Caco-2 (cell line): ENCODE measurements around the gene NECTIN1. TPM values are rescaled to one million over a fixed set of nuclear protein-coding genes. Genes with fewer than 3 reads are reported as not detected.

ENCODE experiments used
- BruUV-seq: library from RNA; stranded (reverse); fragments of 400-500 nt; replicated peaks from 2 replicates; lab custom pipeline; 2021; lab: Mats Ljungman, UMichigan
- CTCF ChIA-PET: fragments of 300-600 bp; sonication (Branson Sonifier 250); formaldehyde crosslinking; loops from one replicate; lab custom pipeline; 2022; ENCODE audit warnings: antibody characterized with exemption; lab: Charles Lee
- POLR2A ChIA-PET: fragments of 300-600 bp; sonication (Branson Sonifier 250); formaldehyde crosslinking; loops from one replicate; lab custom pipeline; 2022; ENCODE audit warnings: antibody characterized with exemption; lab: Charles Lee
- DNase-seq, 2 experiments: peaks; one replicate each; pipeline versions ENCODE4 v3.0.0 to v3.0.0-alpha.2; 2020 to 2022
- H3K27me3 ChIP-seq: replicated peaks from 2 replicates; pipeline ENCODE4 v1.6.0; 2011; ENCODE audit warnings: low read length; ENCODE audit not compliant: control insufficient read depth, insufficient read depth
- H3K36me3 ChIP-seq: 2 replicates; pipeline ENCODE4 v1.5.1; 2011; ENCODE audit warnings: low read length; ENCODE audit not compliant: control insufficient read depth, insufficient read depth
- H3K4me1 ChIP-seq: fragments of 250-450 bp; sonication (Bioruptor Pico); 2 replicates; pipeline ENCODE4 v1.5.1; 2020; ENCODE audit warnings: mild to moderate bottlenecking
- H3K4me3 ChIP-seq: 2 replicates; pipeline ENCODE4 v1.5.1; 2011; ENCODE audit warnings: low read depth, mild to moderate bottlenecking, control low read depth, low read length
- H3K9me3 ChIP-seq: fragments of 250-450 bp; sonication (Bioruptor Pico); 2 replicates; pipeline ENCODE4 v1.5.1; 2020; ENCODE audit warnings: mild to moderate bottlenecking, moderate library complexity
- H3K27ac Mint-ChIP-seq: one replicate; pipeline ENCODE4 v1.8.0; 2022; ENCODE audit warnings: mixed read lengths; ENCODE audit not compliant: unreplicated experiment
- H3K27me3 Mint-ChIP-seq: one replicate; pipeline ENCODE4 v1.8.0; 2022; ENCODE audit warnings: mixed read lengths; ENCODE audit not compliant: insufficient read depth, unreplicated experiment
- H3K36me3 Mint-ChIP-seq: one replicate; pipeline ENCODE4 v1.8.0; 2022; ENCODE audit warnings: mild to moderate bottlenecking, mixed read lengths; ENCODE audit not compliant: insufficient read depth, unreplicated experiment
- H3K4me1 Mint-ChIP-seq: one replicate; pipeline ENCODE4 v1.8.0; 2022; ENCODE audit warnings: low read depth, mixed read lengths; ENCODE audit not compliant: unreplicated experiment
- H3K4me3 Mint-ChIP-seq: one replicate; pipeline ENCODE4 v1.8.0; 2022; ENCODE audit warnings: mild to moderate bottlenecking, moderate library complexity, mixed read lengths; ENCODE audit not compliant: unreplicated experiment
- H3K9me3 Mint-ChIP-seq: one replicate; pipeline ENCODE4 v1.8.0; 2022; ENCODE audit warnings: mixed read lengths; ENCODE audit not compliant: unreplicated experiment
- CTCF ChIP-seq, 2 experiments: fragments of 200-600 bp in 1 of 2; IDR thresholded peaks; 1 replicate in 1 of 2; 2 replicates in 1 of 2; pipeline versions ENCODE4 v1.5.1 to v1.8.0; 2011 to 2022; ENCODE audit warnings: antibody characterized with exemption in 1 of 2, control low read depth in 1 of 2, inconsistent platforms in 1 of 2, low read depth in 1 of 2, low read length in 1 of 2, mild to moderate bottlenecking in 1 of 2, moderate library complexity in 1 of 2; ENCODE audit not compliant: insufficient read depth in 1 of 2, severe bottlenecking in 1 of 2, unreplicated experiment in 1 of 2
- intact Hi-C: fragments of 100-400 bp; cut with micrococcal nuclease; formaldehyde crosslinking; loops from one replicate; pipeline ENCODE4 v1.10.0; 2022; ENCODE audit not compliant: unreplicated experiment
- total RNA-seq: library from RNA; stranded (reverse); gene quantifications from 2 replicates; pipeline ENCODE4 v1.2.3, GENCODE V29; 2022

The NECTIN1 gene
- total RNA-seq, 1 experiment from 2014 or later: 60.1 TPM

GRCh38 chr11:119712459-119713358 is 16.3 kb downstream of the NECTIN1 start:
- no peaks in the 10 kb centered on the region for H3K27me3 ChIP-seq
- no peak for DNase-seq
- Mint-ChIP-seq H3K4me3 (peak overlapping the region; percentile 68), H3K36me3 (peaks cover 5% of the 10 kb centered on the region), H3K27me3 (no peaks in the 10 kb centered on the region), H3K27ac (peak overlapping the region; percentile 74), H3K9me3 (no peaks in the 10 kb centered on the region), H3K4me1 (peaks cover 72% of the 10 kb centered on the region)
- CTCF ChIA-PET: interaction anchor here (0.6 to 1.6 kb wide), 15 partner anchors 8 to 281 kb away, joined by 3 to 48 read pairs (median 4); partner anchors contain the start of gene NECTIN1
- intact Hi-C loops: loop anchor here (1.0 to 5.0 kb wide), 3 partner anchors 15 to 45 kb away; no protein-coding TSS in a partner anchor
- TSS peak; percentile 28 for BruUV-seq
- no peak for TF ChIP-seq CTCF (IDR thresholded peaks at IDR 0.05; ENCODE audit: insufficient read depth in 1 of 2, low read depth in 1 of 2, low read length in 1 of 2, severe bottlenecking in 1 of 2, unreplicated experiment in 1 of 2)
- peaks cover 78% of the 10 kb centered on the region for H3K4me1 ChIP-seq
- no peaks in the 10 kb centered on the region for H3K36me3 ChIP-seq
- POLR2A ChIA-PET: interaction anchor here (0.8 to 1.2 kb wide), 2 partner anchors 14 to 17 kb away, joined by 3 to 6 read pairs; partner anchors contain the start of gene NECTIN1
- H3K4me3 ChIP-seq: no peak overlapping the region
- no peaks in the 10 kb centered on the region for H3K9me3 ChIP-seq

DNA sequence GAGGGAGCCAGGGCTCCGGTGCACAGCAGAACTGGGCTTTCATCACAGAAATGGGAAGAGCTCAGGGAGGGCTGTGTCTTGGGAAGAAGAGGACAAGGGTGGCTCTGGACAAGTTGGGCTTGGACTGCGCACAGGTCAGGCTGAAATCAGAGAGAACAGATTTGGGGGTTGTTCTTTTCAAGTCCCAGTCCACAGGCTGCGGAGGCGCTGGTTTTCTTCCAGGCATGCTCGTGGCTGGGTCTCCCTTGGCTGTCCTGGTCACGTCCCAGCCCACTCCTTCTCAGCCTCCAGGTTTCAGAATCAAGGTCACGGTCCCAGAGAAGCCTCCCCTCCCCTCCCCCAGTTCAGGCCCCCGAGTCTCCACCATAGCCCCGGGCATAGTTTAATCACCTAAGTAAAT is 17.0 kb downstream of the NECTIN1 start:
- peaks cover 75% of the 10 kb centered on the region for H3K4me1 Mint-ChIP-seq
- POLR2A ChIA-PET: interaction anchor here (0.5 kb wide), 1 partner anchor 126 kb away, joined by 3 read pairs; no protein-coding TSS in a partner anchor

More for the DNA sequence above, 17.0 kb downstream of the NECTIN1 start:
- Mint-ChIP-seq H3K4me3 (peak overlapping the region; percentile 32), H3K9me3 (no peaks in the 10 kb centered on the region), H3K27me3 (no peaks in the 10 kb centered on the region), H3K27ac (peak overlapping the region; percentile 74), H3K36me3 (peaks cover 5% of the 10 kb centered on the region)
- CTCF ChIA-PET: interaction anchor here (0.7 to 1.6 kb wide), 2 partner anchors 17 to 27 kb away, joined by 3 to 7 read pairs; partner anchors contain the start of gene NECTIN1
- intact Hi-C loops: loop anchor here (5.0 kb wide), 1 partner anchor 45 kb away; no protein-coding TSS in a partner anchor
- DNase-seq: no peak
- Histone ChIP-seq H3K4me1 (peaks cover 71% of the 10 kb centered on the region), H3K9me3 (no peaks in the 10 kb centered on the region), H3K36me3 (peaks cover under 1% of the 10 kb centered on the region; the same call in 1 of the 2 replicates), H3K4me3 (no peak overlapping the region), H3K27me3 (no peaks in the 10 kb centered on the region)
- no TSS peak for BruUV-seq
- no peak for TF ChIP-seq CTCF (IDR thresholded peaks at IDR 0.05; ENCODE audit: insufficient read depth in 1 of 2, low read depth in 1 of 2, low read length in 1 of 2, severe bottlenecking in 1 of 2, unreplicated experiment in 1 of 2)
